ENCODE measurements around the gene HSD17B7. TPM values are rescaled to one million over a fixed set of nuclear protein-coding genes. Genes with fewer than 3 reads are reported as not detected.

Gene HSD17B7
- total RNA-seq, 1 experiment from 2014 or later = 9.9 TPM

GRCh38 chr1:162823771-162824525 lies 33.4 kb downstream of the HSD17B7 start:
- Histone ChIP-seq H3K27ac (no peak overlapping the region), H3K9me3 (replicated peaks) (no peaks in the 10 kb centered on the region), H3K27me3 (replicated peaks) (no peaks in the 10 kb centered on the region), H3K4me1 (replicated peaks) (peaks cover 14% of the 10 kb centered on the region), H3K4me3 (no peak overlapping the region), H3K36me3 (no peaks in the 10 kb centered on the region)
- DNase-seq (ENCODE audit: low read depth in 1 of 2, low spot score in 2 of 2) = peak in 1 of 2 experiments; percentile 5

- H3K36me3 ChIP-seq = no peaks in the 10 kb centered on the region
- DNase-seq (ENCODE audit: low read depth in 1 of 2, low spot score in 2 of 2) = no peak
- H3K4me3 ChIP-seq = no peak overlapping the region
- no peak overlapping the region for H3K27ac ChIP-seq
- H3K4me1 ChIP-seq (replicated peaks) = no peaks in the 10 kb centered on the region
- no peaks in the 10 kb centered on the region for H3K27me3 ChIP-seq (replicated peaks)
- H3K9me3 ChIP-seq (replicated peaks) = no peaks in the 10 kb centered on the region
These were observed 38.8 kb downstream of the HSD17B7 start for GRCh38 chr1:162829268-162829667.

- H3K27ac ChIP-seq = no peak overlapping the region
- no peak for DNase-seq (ENCODE audit: low read depth in 1 of 2, low spot score in 2 of 2)
- no peak overlapping the region for H3K4me3 ChIP-seq
- no peaks in the 10 kb centered on the region for H3K4me1 ChIP-seq (replicated peaks)
- H3K36me3 ChIP-seq = no peaks in the 10 kb centered on the region
- no peaks in the 10 kb centered on the region for H3K27me3 ChIP-seq (replicated peaks)
- no peaks in the 10 kb centered on the region for H3K9me3 ChIP-seq (replicated peaks)
These were observed 42.0 kb downstream of the HSD17B7 start for GRCh38 chr1:162832470-162832869.

- Histone ChIP-seq H3K27me3 (replicated peaks) (no peaks in the 10 kb centered on the region), H3K9me3 (replicated peaks) (no peaks in the 10 kb centered on the region), H3K4me1 (replicated peaks) (no peaks in the 10 kb centered on the region), H3K36me3 (no peaks in the 10 kb centered on the region), H3K4me3 (no peak overlapping the region), H3K27ac (no peak overlapping the region)
- no peak for DNase-seq (ENCODE audit: low read depth in 1 of 2, low spot score in 2 of 2)
These were observed 44.8 kb downstream of the HSD17B7 start for GRCh38 chr1:162835157-162835899.

GRCh38 chr1:162838863-162839262 lies 48.4 kb downstream of the HSD17B7 start:
- Histone ChIP-seq H3K9me3 (replicated peaks) (no peaks in the 10 kb centered on the region), H3K27me3 (replicated peaks) (no peaks in the 10 kb centered on the region), H3K27ac (no peak overlapping the region), H3K4me3 (no peak overlapping the region), H3K36me3 (no peaks in the 10 kb centered on the region), H3K4me1 (replicated peaks) (no peaks in the 10 kb centered on the region)
- DNase-seq (ENCODE audit: low read depth in 1 of 2, low spot score in 2 of 2) = no peak

- H3K9me3 ChIP-seq (replicated peaks) = no peaks in the 10 kb centered on the region
- H3K4me3 ChIP-seq = no peak overlapping the region
- no peak overlapping the region for H3K27ac ChIP-seq
- no peaks in the 10 kb centered on the region for H3K36me3 ChIP-seq
- no peaks in the 10 kb centered on the region for H3K27me3 ChIP-seq (replicated peaks)
- DNase-seq (ENCODE audit: low read depth in 1 of 2, low spot score in 2 of 2) = no peak
- H3K4me1 ChIP-seq (replicated peaks) = no peaks in the 10 kb centered on the region
These were observed 49.8 kb downstream of the HSD17B7 start for GRCh38 chr1:162840250-162840839.

- H3K27ac ChIP-seq = no peak overlapping the region
- peaks cover 21% of the 10 kb centered on the region for H3K4me1 ChIP-seq (replicated peaks)
- no peaks in the 10 kb centered on the region for H3K9me3 ChIP-seq (replicated peaks)
- no peaks in the 10 kb centered on the region for H3K27me3 ChIP-seq (replicated peaks)
- no peak overlapping the region for H3K4me3 ChIP-seq
- no peaks in the 10 kb centered on the region for H3K36me3 ChIP-seq
- no peak for DNase-seq (ENCODE audit: low read depth in 1 of 2, low spot score in 2 of 2)
These were observed 53.7 kb downstream of the HSD17B7 start for GRCh38 chr1:162844153-162844552.

- peak in 1 of 2 experiments; percentile 83 for DNase-seq (ENCODE audit: low read depth in 1 of 2, low spot score in 2 of 2)
- Histone ChIP-seq H3K4me3 (no peak overlapping the region), H3K27ac (peak overlapping the region; percentile 16; the same call in 1 of the 2 replicates), H3K36me3 (no peaks in the 10 kb centered on the region), H3K27me3 (replicated peaks) (no peaks in the 10 kb centered on the region), H3K9me3 (replicated peaks) (no peaks in the 10 kb centered on the region), H3K4me1 (replicated peaks) (peaks cover 21% of the 10 kb centered on the region)
These were observed 56.0 kb downstream of the HSD17B7 start for GRCh38 chr1:162846256-162847212.

- peaks cover 21% of the 10 kb centered on the region for H3K4me1 ChIP-seq (replicated peaks)
- H3K4me3 ChIP-seq = no peak overlapping the region
- no peaks in the 10 kb centered on the region for H3K9me3 ChIP-seq (replicated peaks)
- no peaks in the 10 kb centered on the region for H3K27me3 ChIP-seq (replicated peaks)
- DNase-seq (ENCODE audit: low read depth in 1 of 2, low spot score in 2 of 2) = peak; percentile 64 to 79
- H3K36me3 ChIP-seq = no peaks in the 10 kb centered on the region
- H3K27ac ChIP-seq = no peak overlapping the region
These were observed 57.4 kb downstream of the HSD17B7 start for GRCh38 chr1:162847839-162848453.

GRCh38 chr1:162849711-162850110 lies 59.2 kb downstream of the HSD17B7 start:
- Histone ChIP-seq H3K4me1 (replicated peaks) (peaks cover 31% of the 10 kb centered on the region), H3K27me3 (replicated peaks) (no peaks in the 10 kb centered on the region), H3K4me3 (no peak overlapping the region), H3K9me3 (replicated peaks) (no peaks in the 10 kb centered on the region), H3K36me3 (no peaks in the 10 kb centered on the region), H3K27ac (no peak overlapping the region)
- DNase-seq (ENCODE audit: low read depth in 1 of 2, low spot score in 2 of 2) = no peak

GRCh38 chr1:162851341-162851740 lies 60.8 kb downstream of the HSD17B7 start:
- H3K4me3 ChIP-seq = no peak overlapping the region
- DNase-seq (ENCODE audit: low read depth in 1 of 2, low spot score in 2 of 2) = no peak
- H3K27ac ChIP-seq = no peak overlapping the region
- H3K27me3 ChIP-seq (replicated peaks) = no peaks in the 10 kb centered on the region
- no peaks in the 10 kb centered on the region for H3K36me3 ChIP-seq
- H3K9me3 ChIP-seq (replicated peaks) = no peaks in the 10 kb centered on the region
- peaks cover 46% of the 10 kb centered on the region for H3K4me1 ChIP-seq (replicated peaks)

- Histone ChIP-seq H3K36me3 (no peaks in the 10 kb centered on the region), H3K9me3 (replicated peaks) (no peaks in the 10 kb centered on the region), H3K27me3 (replicated peaks) (no peaks in the 10 kb centered on the region), H3K4me1 (replicated peaks) (peaks cover 48% of the 10 kb centered on the region), H3K4me3 (no peak overlapping the region), H3K27ac (peak overlapping the region; percentile 90)
- DNase-seq (ENCODE audit: low read depth in 1 of 2, low spot score in 2 of 2) = peak; percentile 76 to 78
These were observed 63.9 kb downstream of the HSD17B7 start for GRCh38 chr1:162854245-162854882.

All from SJSA1 (cell line).